Stimulated activated CD4-positive, alpha-beta T cell treated with anti-CD3 and anti-CD28 coated beads, TNF-alpha, amount 100 ng/mL, for 1 hour (primary cell): ENCODE measurements around the gene CCDC71L.
A peak's percentile ranks its signal among the peaks of the same experiment; 100 is the strongest.
"Not testable (repeated sequence)": the region's sequence is repeated elsewhere in the genome, so short reads cannot be mapped to it uniquely, and the experiment has no call there.

Experiments used
- DNase-seq, 3 donors: peaks; one replicate each; pipeline ENCODE4 v3.0.0-alpha.2; 2020; ENCODE audit warnings: low read depth in 3 of 3, low spot score in 1 of 3

Gene CCDC71L

GRCh38 chr7:106660862-106661720 lies at the start of gene CCDC71L:
Gene CCDC71L, minus strand, starts transcription at chr7:106661158. Its CDS starts 262 bp downstream, at chr7:106660896.
- DNase-seq, result peak; percentile 71 to 87 (median 81)

DNA sequence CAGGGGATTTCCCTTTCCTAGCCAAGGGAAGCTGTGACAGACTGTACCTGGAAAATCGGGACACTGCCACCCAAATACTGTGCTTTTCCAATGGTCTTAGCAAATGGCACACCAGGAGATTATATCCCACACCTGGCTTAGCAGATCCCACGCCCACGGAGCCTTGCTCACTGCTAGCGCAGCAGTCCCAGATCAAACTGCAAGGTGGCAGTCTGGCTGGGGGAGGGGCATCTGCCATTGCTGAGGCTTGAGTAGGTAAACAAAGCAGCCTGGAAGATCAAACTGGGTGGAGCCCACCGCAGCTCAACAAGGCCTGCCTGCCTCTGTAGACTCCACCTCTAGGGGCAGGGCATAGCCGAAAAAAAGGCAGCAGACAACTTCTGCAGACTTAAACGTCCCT lies 48.6 kb upstream of the CCDC71L start:
- not testable (repeated sequence) for DNase-seq

DNA sequence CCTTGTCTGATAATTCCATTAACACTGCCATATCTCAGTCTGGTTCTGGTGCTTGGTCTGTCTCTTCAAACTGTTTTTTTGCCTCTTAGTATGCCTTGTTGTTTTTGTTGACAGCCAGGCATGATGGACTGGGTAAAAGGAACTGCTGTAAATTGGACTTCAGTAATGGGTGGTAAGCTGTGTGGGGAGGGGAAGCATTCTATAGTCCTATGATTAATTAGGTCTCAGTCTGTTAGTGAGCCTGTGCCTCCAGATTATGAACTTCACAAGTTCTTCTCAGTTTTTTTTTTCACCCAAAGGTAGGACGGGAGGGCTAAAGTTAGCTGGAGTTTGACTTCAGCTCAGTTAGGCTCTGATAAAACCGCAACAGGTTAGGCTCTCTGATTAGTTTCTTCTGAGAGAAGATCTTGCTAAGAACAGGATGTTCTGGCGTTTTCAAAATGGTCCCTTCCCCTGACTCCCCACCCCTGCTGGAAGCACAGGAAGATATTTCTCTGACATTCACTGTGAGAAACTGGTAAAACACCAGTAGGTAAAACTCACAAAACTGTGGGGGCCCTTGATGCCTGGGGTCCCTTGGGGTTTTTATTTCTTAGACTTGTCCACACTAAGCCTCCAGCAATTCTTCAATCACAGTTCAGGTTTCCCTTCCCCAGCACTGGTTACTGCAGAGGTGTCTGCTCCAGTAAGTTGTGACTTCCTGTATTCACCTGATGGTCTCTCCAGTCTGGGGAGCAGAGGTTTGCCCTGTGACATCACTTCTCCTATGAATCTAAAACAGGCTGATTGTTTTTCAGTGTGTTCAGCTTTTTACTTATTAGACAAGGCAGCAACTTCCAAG lies 43.3 kb upstream of the CCDC71L start:
- no peak for DNase-seq

DNA sequence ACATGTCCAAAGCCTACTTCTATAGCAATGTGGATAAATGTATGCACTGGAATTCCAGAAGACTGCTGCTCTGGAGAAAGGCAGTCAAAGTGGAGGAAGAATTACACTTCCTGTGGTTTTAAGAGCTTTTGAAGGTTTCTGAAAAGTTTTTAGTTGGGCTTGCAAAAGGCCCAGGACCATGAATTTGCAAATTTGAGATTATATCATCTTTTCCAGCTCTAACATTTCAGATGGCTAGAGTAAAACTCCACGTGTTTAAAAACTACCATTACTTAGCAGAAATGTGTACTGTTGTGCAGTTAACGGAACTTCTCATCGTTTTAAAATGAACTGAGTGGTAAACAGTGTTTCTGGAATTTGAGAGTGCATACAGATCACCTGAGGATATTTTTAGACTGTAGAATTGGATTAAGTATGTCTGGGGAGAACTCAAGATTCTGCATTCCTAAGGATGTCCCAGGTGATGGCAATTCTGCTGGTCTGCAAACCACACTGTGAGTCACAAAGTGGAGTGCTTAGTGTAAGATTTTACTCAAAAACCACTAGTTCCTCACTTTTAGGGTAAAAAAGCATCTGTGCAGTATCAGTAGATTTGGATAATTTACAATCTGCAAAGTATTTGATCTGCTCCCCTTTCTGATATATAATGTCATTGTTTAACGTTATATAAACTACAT lies 32.9 kb upstream of the CCDC71L start:
- no peak for DNase-seq

DNA sequence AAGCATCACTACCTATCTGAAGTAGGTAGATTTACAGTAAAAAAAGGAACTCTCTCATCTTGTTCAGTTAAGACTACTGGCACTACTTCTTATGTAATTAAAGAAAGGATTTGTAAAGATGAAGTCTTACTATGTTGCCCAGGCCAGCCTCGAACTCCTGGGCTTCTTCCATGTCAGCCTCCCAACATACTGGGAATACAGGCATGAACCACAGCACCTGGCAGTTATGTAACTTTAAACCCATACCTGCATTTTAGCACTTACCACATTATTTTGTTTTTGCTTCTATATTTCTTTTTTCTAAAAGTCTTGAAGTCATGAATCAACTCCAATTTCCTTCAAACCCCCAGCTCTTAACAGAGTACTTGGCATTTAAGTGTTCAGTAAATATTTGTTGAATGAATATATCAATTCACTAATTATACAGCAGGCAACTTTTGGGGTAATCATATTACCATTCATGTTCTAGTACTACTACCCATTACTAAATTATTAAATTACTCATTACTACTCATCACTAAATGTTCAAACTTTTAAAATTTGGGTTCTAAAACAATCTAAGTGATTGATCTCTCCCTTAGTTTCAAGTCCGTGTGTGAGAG lies 31.6 kb upstream of the CCDC71L start:
- DNase-seq, result no peak

GRCh38 chr7:106688161-106688560 lies 27.2 kb upstream of the CCDC71L start:
- not testable (repeated sequence) for DNase-seq

- no peak for DNase-seq
Measured at GRCh38 chr7:106683941-106684340, 23.0 kb upstream of the CCDC71L start.

- no peak for DNase-seq
Measured at GRCh38 chr7:106681815-106682495, 21.0 kb upstream of the CCDC71L start.

DNA sequence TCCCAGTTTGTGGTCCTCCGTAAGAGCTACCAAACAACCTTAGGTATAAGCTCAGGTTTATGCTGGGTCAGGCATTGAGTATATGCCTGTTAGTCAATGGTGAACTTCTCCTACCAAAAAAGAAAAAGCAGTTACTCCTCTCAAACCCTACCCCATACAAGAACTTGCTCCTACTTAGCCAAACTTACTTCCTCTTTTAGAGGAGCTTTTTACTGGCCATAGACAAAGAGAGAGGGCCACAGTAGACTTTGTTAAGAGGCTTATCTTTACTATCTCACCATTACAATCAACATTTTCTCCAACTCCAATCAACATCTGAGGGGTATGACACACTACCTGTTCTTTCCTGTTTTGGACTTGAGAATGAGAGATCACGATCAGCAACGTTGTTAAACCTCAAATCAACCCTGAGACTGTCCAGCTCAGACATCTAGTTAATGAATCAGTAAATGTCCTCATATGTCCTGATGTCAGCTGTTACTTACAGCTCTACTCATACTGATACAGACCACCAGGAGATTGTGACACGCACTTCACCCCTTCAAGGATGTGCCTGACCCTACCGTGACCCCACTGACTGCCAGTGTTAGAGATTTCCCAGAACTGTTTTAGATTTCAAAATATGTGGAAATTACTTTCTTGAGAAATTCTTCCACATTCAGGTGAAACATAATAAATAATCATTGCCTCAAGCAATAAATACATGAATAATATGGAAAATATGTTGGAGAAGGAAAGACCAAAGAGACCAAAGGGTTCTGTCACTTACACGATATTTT lies 18.4 kb upstream of the CCDC71L start:
- DNase-seq, result no peak

GRCh38 chr7:106678795-106679152 lies 17.8 kb upstream of the CCDC71L start:
- DNase-seq, result no peak

GRCh38 chr7:106676506-106676905 lies 15.5 kb upstream of the CCDC71L start:
- not testable (repeated sequence) for DNase-seq

GRCh38 chr7:106673688-106674087 lies 12.7 kb upstream of the CCDC71L start:
- not testable (repeated sequence) for DNase-seq

DNA sequence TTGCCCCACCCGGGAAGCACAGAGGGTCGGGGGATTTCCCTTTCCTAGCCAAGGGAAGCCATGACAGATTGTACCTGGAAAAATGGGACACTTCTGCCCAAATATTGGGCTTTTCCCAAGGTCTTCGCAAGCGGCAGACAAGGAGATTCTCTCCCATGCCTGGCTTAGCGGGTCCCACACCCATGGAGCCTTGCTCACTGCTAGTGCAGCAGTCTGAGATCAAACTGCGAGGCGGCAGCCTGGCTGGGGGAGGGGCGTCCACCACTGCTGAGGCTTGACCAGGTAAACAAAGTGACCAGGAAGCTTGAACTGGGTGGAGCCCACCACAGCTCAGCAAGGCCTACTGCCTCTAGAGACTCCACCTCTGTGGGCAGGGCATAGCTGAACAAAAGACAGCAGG lies 11.0 kb upstream of the CCDC71L start:
- DNase-seq, result not testable (repeated sequence)

DNA sequence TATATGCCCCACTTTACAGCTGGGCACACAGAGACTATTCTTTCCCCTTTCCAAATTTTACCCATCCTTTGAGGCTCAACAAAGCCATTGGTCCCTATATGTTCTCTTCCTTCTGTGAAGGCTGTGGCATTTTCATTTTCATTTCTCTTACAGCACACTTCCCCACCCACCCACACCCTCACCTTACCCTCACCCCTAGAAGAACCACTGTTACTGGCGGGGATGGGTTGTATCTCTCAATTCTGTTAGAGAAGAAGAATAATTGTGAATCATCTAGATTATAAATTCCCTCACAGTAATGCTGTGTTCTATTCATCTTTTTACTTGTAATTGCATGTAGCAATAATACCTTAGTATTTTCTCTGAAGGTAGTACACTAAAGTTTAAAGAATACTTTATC lies 10.2 kb upstream of the CCDC71L start:
- DNase-seq, result no peak

DNA sequence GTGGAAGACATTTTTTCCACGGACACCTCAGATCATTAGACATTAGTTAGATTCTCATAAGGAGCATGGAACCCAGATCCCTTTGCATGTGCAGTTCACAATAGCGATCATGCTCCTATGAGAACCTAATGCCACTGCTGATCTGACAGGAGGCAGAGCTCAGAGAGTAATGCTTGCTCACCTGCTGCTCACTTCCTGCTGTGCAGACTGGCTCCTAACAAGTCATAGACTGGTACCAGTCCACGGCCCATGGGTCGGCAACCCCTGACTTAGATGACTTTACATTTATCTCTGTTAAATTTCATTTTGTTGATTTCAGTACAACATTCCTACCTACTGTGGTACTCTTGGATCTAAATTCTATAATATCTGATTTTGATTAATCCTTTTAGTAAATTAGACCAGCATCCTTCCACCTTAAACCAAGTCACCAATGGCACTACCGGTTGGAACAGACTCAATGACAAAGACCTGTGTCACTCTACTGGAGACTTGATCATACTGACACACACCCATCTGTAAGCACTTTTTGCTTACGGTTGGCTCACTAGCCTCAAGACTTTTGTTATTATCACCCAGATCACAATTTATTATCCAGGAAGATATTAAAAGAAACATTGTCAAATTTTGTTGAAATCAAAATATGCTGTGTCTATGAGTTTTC lies 8.0 kb upstream of the CCDC71L start:
- DNase-seq, result no peak

DNA sequence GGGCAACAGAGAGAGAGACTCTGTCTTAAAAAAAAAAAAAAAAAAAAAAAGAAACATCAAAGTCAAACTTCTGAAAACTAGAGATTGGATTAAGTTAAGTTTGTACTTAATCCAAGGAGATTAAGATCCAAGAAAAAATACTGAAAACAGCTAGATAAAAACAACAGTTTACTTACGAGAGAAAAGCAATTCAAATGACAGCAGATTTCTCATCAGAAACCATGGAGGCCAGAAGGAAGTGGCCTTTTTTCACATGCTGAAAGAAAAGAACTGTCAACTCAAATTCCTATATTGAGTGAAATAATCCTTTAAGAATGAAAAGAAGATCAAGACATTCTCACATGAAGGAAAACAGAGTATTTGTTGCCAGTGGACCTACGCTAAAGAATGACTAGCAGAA lies 5.4 kb upstream of the CCDC71L start:
- DNase-seq, result no peak

DNA sequence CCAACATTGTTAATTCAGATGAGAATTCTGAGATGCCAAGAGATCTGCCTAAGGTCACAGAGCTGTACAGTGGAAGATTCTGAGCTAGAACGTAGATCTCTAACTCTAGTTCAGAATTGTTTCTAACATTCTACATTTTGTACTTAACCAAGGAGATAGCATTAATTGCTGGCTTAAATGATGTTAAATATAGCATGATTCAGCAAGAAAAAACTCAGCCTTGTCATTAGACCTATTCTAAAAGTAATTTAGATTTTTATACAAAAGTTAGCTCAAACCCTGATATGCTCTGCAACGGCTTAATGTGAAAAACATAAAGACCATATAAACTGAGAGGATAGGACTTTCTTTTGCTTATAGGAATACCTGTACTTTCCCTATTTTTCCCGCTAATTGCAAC lies 3.4 kb upstream of the CCDC71L start:
- DNase-seq, result no peak

GRCh38 chr7:106659963-106660861 lies 746 bp downstream of the CCDC71L start:
- peak; percentile 44 to 80 (median 58) for DNase-seq
